ENCODE data around the gene PDLIM5.
"Not testable (repeated sequence)": the region's sequence is repeated elsewhere in the genome, so short reads cannot be mapped to it uniquely, and the experiment has no call there.

Gene PDLIM5

DNA sequence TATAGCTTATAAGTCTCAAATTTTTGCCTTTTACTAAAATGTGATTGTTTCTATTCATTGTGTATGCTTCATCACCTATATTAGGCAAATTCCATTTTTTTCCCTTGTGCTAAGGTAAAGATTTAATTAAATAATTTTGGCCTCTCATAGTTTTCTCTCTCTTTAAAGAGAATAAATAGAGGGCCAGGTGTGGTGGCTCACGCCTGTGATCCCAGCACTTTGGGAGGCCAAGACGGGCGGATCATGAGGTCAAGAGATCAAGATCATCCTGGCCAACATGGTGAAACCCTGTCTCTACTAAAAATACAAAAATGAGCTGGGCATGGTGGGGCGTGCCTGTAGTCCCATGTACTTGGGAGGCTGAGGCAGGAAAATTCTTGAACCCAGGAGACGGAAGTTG lies 213.3 kb downstream of the PDLIM5 start:
- DNase-seq: not testable (repeated sequence)

DNA sequence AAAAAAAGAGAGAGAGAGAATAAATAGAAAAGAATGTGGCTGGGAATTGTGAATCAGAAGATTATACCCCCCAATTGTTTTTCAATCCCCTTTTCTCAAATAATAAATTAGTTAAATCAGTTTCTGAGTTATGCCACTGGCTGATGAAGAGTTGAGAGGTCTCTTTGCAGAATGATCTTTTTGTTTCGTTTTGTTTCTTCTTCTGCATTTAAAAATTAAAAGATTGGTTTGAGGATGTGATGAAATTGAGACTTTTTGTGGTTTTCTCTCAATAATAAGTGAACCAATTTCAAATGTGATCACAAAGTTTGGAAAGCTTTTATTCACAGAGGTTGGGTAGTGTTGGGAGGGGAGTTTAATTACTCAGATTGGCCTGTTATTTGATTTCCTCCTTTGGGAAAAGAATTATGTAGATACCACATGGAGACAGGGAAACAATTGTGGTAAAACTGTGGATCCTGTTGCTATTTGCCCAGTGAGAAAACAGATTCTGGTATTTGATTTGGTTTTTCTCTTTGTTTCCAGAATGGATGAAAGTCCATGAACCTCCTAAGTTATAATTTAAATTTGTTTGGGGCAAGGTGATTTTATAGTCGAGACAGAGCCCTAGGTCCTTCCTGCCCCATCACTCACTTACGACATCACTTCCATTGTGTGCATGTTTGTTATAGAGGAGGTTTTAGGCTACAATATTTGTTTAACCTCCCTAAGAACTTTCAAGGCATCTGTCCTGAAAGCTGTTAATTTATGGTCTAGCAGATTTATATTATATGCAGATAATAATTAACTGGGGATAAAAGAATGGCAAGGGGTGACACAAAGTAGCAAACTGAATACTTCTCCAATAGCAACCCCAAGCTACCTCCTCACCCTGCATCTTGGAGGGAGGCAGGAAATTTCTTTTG lies 214.0 kb downstream of the PDLIM5 start:
- DNase-seq: no peak

DNA sequence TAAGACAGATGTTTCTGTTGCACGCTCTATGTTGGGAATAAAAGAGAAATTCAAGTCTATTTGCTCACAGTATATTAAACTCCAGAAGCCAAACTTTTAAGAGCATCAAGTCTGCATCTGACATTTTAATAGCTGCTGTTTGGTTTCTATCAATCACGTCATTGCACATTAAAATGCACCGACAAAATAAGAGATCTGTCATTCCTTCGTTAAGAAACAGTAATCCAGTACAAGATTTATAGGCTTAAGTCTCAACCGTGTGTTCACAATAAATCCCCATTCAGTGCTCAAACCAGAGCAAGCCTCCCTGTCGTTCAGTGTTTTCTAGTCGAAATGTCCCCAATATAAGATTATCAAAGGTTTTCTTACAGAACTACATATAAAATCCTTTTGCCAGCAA lies 217.0 kb downstream of the PDLIM5 start:
- DNase-seq: no peak

DNA sequence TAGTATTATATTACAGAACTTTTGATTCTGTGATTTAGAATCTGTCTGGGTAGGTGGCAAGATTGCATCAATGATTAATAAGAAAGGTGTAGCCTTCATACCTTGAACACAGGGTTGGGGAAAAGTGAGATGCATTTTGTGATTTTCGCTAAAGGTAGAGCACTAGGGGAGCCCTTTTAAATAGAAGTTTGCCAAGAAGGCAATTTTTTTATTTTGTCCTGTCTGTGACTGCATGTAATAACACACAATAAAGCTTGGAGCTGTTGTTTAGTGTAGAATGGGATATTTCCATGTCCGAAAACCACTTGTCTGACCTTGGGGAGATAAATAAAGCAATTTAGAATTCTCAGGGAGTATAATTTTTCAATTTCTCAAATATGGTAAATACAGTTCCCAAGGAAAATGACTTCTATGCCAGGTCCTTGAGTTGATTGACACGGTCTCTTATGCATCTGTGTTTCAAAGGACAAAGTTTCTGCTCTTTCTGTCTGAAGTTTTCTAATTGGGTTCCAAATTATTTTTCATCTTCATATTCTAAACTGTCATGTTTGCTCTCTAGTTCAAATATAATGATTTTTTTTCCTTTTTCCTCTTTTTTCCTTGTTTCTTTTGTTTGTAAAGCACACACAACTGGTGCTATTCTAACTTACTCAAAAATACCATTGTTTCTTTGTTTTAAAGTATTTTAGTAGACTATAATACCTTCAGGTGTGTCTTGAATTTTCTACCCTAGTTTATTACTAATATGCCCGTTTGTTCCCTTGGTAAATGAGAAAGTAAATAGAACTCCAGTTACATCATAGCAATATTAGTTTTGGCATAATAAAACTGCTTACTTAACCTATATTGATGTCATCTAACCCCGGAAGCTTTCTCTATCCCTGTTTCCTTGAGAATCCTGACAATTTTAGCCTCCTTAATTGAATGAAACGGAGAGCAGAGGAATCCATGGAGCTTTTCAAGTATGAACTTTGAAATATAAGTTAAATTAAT lies 218.2 kb downstream of the PDLIM5 start:
- DNase-seq: no peak

DNA sequence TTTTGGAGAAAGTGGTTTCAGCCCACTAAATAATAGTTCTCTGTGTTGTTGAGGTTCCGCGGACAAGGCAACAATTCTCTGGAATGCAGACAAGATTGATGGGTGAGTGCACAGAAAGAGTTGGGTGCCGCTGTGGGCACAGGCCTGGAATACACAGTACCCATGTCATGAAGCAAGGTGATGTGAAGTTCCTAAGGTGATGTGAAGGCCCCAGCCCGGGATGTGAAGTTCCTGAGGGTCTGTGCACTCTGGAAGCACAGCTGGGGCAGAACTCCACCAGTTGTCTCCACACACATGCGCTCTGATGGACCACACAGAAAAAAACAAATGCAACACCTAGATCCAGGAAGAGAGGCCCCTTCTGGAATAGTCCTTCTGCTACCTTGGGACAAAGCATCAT lies 219.4 kb downstream of the PDLIM5 start:
- no peak for DNase-seq

DNA sequence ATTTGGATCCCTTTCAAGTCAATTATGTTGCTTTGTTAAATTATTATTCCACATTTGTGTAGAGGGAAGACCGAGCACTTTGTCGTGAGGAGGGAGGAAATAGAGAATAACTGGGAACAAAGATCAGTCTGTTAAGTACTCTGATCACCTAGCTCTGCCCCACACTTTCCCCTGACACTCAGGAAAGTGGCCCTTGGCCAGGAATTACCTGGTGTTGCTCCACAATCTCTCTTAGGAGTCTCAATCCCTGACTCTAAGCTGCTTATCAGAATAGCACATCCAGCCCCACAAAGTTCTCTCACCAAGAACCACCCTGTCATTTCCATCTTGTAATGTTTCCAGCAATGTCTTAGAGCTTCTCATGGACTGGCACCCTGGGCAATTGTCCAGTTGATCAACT lies 222.2 kb downstream of the PDLIM5 start:
- no peak for DNase-seq

DNA sequence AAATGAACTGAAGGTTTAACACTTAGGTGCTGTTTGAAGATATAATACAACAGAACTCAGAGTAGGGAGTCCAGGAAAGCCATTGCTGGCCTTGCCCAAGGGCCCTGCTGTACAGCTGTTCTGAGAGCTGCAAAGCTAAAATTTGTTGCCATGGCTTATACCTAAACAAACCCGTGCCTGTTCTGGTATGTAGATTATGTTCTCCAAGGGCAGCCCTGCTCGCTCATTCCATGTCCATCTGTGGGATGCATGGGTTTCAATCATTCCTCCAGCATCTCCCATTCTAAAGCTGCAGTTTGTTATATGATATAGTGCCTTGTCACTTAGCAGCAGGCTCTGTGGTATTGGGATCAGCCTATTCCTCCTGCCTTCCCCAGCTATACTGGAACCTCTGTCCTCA lies 225.2 kb downstream of the PDLIM5 start:
- no peak for DNase-seq

DNA sequence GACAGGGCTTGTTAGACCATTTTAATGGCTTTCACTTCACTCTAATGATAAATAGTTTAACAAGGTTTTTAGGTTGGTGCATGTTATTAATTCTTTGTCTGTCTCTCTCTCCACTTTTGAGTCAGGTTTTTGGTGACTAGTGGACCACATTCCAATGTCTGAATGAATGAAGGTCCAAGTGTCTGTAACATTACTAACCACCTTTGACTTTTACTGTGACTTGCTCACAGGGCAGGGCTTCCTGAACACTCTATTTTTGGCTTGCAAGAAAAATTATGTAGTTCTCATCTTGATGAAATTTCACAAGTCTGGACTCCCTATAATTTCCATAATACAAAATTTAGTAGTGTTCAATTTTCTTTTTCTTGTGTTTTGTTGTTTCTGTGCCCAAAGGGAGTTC lies 227.2 kb downstream of the PDLIM5 start:
- no peak for DNase-seq

DNA sequence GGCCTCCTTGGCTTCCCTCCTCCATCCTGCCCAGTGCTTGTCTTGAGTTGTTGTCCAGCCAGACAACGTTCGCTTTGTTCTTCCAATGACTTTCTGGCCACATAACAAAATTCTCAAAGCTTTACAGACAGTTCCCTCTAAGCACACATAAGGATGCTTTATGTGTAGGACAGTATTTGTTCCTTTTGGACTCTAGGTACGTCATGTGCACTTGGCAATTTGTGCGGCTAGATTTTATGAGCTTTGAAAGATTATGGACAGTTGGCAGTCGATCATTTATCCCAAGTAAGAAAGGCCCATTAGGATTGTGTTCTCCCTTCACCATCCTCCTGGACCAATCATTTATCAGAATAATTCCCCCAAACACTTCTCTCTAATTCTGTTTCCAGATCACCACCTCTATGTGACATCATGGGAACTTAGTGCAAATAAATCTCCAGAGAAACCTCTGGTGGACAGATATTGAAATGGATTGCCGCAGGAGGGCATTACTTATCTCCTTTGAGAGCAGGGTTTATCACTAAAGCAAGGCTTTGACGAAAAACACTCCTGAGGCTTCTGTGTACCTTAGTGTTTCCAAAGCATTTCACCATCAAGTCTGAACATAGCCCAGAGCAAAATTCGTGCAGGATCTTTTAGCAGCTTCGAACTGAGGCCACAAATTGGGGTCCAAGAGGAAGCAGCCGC lies 228.6 kb downstream of the PDLIM5 start:
- DNase-seq: no peak

DNA sequence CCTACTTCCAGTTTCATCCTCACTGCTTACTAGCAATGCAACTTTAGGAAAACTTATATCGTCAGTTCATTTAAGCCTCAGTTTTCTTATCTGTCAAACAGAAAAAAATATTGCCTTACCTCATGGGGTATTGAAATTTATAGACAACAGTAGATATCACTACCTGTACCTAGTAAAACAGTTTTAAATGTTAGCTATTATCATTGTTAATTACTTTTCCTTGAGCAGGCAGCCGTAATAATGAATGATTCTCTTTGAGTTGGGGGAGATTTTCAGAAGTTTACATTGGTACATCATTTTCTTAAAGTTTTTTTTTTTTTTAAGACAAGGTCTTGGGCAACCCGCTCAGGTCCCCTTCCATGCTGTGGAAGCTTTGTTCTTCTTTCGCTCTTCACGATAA lies 234.3 kb downstream of the PDLIM5 start:
- DNase-seq: no peak

DNA sequence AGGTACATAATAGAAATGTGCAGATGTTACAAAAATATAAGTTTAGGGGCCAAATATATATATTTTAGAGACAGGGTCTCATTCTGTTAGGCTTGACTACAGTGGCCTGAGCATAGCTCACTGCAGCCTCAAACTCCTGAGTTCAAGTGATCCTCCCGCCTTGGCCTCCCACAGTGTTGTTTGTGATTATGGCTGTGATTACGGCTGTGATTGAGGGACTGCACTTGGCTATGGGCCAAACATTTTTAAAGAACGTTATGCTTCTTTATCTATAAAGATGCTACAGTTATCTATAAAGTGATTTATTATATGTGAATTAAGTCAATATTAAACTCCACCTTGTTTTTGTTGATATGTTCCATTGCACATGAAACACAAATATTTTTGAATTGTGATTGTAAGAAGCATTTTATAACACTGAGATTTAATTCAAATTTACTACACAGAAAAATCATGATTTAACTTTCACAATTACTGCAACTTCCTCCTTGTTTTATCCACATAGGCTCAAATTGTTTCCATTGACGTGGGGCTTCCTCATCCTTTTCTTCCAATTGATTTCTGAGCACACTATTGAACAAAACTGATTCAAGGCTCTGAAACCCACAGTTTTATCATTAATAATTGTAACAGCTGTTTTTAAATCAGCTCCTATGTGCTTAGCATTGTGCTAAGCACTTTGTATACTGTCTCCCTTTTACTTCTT lies 237.6 kb downstream of the PDLIM5 start:
- DNase-seq: no peak

DNA sequence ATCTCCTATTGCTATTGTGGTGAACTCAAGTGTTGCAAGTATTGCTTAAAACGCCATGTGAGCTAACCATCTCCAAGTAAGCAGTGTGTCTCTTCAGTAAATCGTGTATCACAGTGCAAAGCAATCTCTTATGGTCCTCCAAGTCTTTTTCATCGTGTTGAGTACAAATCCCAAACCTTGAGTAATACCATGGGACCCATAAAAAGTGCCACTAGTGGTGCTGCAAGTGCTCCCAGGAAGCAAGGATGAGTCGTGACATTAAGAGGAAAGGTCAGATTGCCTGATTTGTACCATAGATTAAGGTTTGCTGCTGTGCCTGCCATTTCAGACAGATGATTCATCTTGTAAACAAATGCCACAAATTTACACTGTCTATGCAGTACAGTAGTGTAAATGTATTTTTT lies 239.1 kb downstream of the PDLIM5 start:
- DNase-seq: no peak

DNA sequence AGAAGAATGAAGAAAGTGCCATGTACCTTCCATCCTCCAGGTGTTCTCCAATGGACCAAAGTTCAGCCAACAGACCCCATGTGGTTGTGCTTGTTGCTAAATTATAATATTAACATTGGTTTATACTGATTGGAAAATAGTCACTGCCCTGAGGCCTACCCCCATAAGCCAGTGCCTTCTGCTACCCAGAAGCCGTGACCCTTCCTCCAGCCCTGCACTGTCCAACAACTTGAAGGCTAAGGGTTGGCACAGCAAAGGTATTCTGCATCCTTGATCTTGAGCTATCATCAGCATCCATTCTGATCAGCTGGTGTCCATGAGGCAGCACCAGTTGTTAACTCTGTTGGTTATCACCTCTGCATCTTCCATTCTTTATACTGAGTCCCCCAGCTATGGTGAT lies 239.8 kb downstream of the PDLIM5 start:
- no peak for DNase-seq

DNA sequence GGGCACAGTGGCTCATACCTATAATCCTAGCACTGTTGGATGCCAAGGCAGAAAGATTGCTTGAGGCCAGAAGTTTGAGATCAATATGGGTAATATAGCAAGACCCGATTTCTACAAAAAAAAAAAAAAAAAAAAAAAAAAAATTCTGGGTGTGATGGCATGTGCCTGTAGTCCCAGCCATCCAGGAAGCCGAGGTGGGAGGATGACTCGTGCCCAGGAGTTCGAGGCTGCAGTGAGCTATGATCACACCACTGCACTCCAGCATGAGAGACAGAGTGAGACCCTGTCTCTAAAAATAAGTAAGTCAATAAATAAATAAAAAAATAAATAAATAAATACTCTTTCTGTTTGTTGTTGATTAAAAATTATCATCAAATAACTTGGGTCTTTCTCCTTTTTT lies 243.6 kb downstream of the PDLIM5 start:
- DNase-seq: no peak

DNA sequence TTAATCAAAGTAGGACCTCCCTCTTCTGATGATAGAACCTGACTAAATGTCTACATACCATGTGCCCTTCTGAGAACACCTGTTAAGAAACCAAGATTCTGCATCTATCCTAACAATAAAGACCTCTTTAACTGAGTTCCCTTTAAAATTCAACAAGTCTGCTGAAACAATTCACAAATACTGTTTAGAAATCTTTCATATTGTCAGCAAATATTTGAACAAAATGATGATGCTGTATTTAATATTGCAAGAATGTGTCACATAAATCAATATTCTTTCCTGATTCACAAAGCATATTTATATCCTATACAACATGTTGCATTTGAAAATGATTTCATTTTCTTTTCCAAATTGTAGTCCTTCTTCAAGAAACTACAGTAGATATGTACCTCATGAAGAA lies 246.4 kb downstream of the PDLIM5 start:
- DNase-seq: no peak

DNA sequence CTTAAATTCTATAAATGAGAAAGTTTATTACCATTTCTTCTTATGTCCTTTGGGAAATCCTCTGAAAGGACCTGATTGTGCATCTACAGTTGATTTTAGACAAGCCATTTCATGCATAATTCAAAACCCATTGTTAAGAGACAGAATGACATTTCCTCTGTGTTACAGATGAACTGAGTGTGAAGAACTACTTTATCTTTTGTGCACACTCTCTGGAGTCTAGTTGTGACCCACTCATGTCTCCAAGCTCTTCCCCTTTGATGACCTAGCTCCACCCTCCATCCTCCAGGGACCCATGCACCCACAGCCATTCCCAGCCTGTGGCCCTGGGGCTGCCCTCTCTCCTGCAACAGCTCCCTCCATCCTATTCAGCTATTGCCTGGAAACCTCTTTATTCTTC lies 248.6 kb downstream of the PDLIM5 start:
- DNase-seq: no peak

DNA sequence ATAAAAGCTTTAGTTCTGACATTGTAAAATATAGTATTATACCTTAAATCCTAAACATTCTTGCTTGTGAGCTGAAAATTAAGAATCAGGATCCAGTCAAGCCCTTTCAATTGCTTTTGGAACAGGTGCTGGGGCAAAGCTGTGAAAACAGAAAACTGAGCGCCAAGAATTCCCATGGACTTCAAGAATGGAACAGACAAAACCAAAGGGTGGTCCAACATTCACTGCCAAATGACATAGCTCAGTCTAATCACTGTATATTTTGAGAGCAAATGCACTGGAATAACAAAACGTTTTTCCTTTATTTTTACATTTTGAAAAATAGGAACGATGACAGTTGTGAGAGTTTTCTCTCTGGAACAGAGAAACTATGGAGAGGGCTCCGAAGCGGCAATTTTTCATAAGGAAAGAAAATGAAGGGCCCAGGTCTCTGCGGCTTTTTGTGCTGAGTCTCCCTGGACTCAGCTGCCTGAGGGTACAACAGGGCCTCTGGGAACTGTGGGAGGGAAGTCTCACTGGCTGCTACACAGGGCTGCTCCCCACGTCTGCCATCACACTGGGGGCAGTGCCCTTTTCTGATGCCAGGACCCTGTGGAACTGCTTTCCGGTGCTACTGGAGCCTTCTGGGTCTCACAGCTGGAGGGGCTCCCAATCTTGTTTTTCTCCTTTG lies 250.0 kb downstream of the PDLIM5 start:
- DNase-seq: no peak

DNA sequence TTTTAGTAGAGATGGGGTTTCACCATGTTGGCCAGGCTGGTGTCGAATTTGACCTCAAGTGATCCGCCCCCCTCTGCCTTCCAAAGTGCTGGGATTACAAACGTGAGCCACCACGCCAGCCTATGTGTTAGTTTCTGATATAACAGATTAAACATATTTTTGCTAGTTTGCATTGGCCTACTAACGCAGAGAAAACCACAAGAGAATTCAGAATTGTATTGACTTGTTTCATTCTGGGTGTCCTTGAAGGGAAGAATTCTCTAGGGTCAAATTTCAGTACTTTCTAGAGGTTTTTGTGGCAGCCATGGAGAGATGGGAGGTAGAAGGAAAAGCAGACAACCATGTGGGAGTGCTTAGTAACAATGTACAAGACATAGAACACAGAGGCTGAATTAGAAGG lies 259.9 kb downstream of the PDLIM5 start:
- DNase-seq: no peak

DNA sequence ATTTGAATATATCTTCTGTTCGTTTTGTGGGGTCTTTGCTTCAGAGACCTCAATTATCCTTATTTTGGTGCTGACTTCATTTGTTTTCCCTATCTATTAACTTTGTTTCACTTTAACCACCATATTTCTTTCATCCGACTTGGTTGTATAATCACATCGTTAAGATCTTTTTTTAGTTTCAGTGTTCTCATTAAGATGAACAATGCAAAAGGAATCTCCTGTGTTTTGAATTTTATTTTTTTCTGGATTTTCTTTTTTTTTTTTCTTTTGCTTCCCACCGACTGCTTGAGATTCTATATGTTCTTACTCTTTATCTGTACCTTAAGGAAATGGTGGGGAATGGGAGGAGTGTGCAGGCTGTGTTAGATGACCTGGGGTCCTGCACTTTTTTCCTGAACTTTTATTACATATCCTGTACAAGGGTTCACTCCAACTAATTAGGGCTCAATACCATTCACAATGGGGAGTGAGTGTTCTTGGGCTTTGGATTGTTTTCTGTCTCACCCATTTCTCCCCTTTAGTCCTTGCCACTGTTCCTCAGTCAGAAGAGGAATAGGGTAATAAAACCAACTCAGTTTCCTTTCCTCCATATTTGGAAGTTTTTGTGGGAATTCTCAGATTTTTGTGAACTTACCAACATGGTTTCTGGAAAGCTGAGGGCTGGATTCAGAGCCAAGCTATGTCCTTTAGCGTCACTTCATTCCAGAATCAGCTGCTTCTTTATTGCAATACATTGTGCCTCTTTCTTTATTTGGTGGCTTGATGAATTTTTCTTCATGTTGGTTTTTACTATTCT lies 262.8 kb downstream of the PDLIM5 start:
- no peak for DNase-seq

DNA sequence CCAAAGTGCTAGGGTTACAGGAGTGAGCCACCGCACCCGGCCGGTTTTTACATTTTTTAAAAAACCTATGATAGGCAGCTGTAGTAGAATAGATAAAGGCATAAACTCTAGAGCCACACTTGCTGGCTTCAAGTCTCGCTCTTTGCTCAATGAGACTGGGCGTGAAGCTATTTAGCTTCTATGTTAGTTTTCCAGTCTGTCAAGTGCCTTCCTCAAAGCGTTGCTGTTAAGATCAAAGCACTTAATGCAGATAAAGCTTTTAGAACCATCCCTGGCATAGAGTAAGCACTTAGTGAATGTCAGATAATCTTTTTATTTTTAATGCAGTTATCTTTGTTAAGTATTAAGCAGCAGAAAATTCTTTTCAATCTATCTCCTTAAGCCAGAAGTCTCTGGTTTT lies 264.0 kb downstream of the PDLIM5 start:
- DNase-seq: no peak

Measured in NCI-H146 (cell line).